ENCODE measurements around the gene ERCC5.

Gene ERCC5

DNA sequence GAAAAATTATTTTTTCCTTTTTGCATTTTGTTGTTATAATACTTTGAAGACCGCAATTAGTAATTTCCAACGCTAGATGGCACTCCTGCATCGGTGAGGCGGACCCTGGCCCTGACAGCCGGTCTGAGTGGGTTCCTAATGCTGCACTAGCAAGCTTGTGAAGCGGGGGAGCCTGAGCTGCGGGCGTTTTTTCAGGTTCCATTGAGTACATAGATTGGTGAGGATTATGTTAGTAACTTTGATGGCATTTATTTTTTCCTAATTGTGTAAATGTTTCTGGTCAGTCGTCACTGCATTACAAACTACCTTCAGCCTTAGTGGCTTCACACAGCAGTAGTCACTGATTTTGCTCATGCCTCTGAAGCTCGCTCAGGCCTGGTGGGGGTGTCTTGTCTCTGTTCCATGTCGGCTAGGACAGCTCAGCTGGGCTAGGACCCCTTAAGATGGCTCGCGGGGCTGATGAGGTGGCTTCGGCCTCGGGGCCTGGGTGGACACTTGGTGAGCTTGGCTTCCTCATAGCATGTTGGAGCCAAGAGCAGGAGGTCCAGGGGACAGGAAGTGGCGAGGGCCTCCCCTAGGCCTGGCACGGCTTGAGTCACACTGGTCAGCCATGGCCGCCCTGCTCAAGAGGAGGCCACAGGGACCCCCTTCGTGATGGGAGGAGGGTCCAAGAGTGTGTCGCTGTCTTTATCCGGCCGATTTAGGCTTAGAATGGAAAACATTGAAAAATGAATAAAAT, 25.0 kb downstream of the ERCC5 start:
- H3K36me3 ChIP-seq (ENCODE audit: control insufficient read depth, insufficient read depth, low read length): peaks cover 16% of the 10 kb centered on the region
- DNase-seq (ENCODE audit: extremely low read depth, insufficient read length): peak; percentile 29

DNA sequence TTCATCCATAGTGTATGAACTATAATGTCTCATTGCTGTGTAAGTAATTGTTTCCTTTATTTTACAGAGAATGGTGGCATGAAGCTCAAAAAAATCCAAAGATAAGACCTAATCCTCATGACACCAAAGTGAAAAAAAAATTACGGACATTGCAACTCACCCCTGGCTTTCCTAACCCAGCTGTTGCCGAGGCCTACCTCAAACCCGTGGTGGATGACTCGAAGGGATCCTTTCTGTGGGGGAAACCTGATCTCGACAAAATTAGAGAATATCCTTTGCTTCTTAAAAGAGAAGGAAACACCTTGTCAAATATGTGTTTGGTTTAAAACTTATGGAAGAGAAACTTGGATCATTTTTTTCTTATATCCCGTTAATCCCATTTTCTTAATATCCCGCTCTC, 26.3 kb downstream of the ERCC5 start:
- Histone ChIP-seq H3K36me3 (ENCODE audit: control insufficient read depth, insufficient read depth, low read length) (peaks cover 16% of the 10 kb centered on the region), H3K27me3 (replicated peaks; ENCODE audit: control insufficient read depth, insufficient read depth, low read length) (no peaks in the 10 kb centered on the region), H3K4me3 (replicated peaks; ENCODE audit: low read depth, low read length) (no peak overlapping the region)
- DNase-seq (ENCODE audit: extremely low read depth, insufficient read length): no peak
- TF ChIP-seq, protein P1, sequence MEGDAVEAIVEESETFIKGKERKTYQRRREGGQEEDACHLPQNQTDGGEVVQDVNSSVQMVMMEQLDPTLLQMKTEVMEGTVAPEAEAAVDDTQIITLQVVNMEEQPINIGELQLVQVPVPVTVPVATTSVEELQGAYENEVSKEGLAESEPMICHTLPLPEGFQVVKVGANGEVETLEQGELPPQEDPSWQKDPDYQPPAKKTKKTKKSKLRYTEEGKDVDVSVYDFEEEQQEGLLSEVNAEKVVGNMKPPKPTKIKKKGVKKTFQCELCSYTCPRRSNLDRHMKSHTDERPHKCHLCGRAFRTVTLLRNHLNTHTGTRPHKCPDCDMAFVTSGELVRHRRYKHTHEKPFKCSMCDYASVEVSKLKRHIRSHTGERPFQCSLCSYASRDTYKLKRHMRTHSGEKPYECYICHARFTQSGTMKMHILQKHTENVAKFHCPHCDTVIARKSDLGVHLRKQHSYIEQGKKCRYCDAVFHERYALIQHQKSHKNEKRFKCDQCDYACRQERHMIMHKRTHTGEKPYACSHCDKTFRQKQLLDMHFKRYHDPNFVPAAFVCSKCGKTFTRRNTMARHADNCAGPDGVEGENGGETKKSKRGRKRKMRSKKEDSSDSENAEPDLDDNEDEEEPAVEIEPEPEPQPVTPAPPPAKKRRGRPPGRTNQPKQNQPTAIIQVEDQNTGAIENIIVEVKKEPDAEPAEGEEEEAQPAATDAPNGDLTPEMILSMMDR (IDR thresholded peaks at IDR 0.05; ENCODE audit: insufficient read depth, low read length, poor library complexity, severe bottlenecking): no peak

More for the DNA sequence above, 25.0 kb downstream of the ERCC5 start:
- TF ChIP-seq, protein P1 (IDR thresholded peaks at IDR 0.05; ENCODE audit: insufficient read depth, low read length, poor library complexity, severe bottlenecking): peak; percentile 73
- H3K4me3 ChIP-seq (replicated peaks; ENCODE audit: low read depth, low read length): no peak overlapping the region
- no peaks in the 10 kb centered on the region for H3K27me3 ChIP-seq (replicated peaks; ENCODE audit: control insufficient read depth, insufficient read depth, low read length)

DNA sequence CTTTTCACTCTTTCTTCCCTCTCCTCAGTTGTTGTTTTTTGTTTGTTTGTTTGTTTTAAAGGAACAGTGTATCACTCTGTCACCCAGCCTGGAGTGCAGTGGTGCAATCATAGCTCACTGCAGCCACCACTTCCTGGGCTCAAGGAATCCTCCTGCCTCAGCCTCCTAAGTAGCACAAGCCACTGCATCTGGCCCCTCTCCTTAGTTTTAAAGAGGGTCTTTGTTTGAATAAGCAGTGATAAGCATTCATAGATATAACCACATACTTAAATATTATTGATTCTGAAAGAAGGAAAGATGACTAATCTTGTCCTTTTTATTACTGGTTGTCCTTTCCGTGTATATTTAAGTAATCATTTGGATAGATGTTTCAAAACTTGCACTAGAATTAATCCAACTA, 26.7 kb downstream of the ERCC5 start:
- no peak overlapping the region for H3K4me3 ChIP-seq (replicated peaks; ENCODE audit: low read depth, low read length)
- peaks cover 16% of the 10 kb centered on the region for H3K36me3 ChIP-seq (ENCODE audit: control insufficient read depth, insufficient read depth, low read length)
- TF ChIP-seq, protein P1 (IDR thresholded peaks at IDR 0.05; ENCODE audit: insufficient read depth, low read length, poor library complexity, severe bottlenecking): no peak
- DNase-seq (ENCODE audit: extremely low read depth, insufficient read length): no peak
- H3K27me3 ChIP-seq (replicated peaks; ENCODE audit: control insufficient read depth, insufficient read depth, low read length): no peaks in the 10 kb centered on the region

DNA sequence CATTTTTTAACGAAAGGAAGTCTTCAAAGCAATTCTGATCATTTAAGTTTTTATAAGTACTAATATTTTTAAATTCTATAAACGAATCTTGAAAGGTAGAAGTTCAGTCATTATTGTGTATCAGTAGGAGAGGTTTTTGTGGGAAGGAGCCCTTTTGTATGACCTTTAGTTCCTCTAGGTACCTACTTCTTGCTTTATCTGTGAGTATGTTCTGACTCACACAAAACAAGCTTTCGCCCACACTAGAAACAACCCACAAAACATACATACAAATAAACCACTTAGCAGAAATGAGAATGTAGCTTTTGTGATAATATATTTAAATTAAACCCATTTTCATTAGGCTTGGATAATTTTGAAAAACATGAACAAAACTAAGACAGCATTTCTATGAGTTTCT, 27.8 kb downstream of the ERCC5 start:
- no peak for DNase-seq (ENCODE audit: extremely low read depth, insufficient read length)
- no peaks in the 10 kb centered on the region for H3K27me3 ChIP-seq (replicated peaks; ENCODE audit: control insufficient read depth, insufficient read depth, low read length)
- peaks cover 11% of the 10 kb centered on the region for H3K36me3 ChIP-seq (ENCODE audit: control insufficient read depth, insufficient read depth, low read length)
- H3K4me3 ChIP-seq (replicated peaks; ENCODE audit: low read depth, low read length): no peak overlapping the region
- TF ChIP-seq, protein P1 (IDR thresholded peaks at IDR 0.05; ENCODE audit: insufficient read depth, low read length, poor library complexity, severe bottlenecking): no peak

DNA sequence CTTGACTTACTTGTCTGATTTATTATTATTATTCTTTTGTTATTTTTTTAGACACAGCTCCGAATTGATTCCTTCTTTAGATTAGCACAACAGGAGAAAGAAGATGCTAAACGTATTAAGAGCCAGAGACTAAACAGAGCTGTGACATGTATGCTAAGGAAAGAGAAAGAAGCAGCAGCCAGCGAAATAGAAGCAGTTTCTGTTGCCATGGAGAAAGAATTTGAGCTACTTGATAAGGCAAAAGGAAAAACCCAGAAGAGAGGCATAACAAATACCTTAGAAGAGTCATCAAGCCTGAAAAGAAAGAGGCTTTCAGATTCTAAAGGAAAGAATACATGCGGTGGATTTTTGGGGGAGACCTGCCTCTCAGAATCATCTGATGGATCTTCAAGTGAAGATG, 29.4 kb downstream of the ERCC5 start:
- DNase-seq (ENCODE audit: extremely low read depth, insufficient read length): no peak
- Histone ChIP-seq H3K4me3 (replicated peaks; ENCODE audit: low read depth, low read length) (no peak overlapping the region), H3K36me3 (ENCODE audit: control insufficient read depth, insufficient read depth, low read length) (peaks cover 11% of the 10 kb centered on the region), H3K27me3 (replicated peaks; ENCODE audit: control insufficient read depth, insufficient read depth, low read length) (no peaks in the 10 kb centered on the region)
- TF ChIP-seq, protein P1 (IDR thresholded peaks at IDR 0.05; ENCODE audit: insufficient read depth, low read length, poor library complexity, severe bottlenecking): no peak

Measured in GM06990 (cell line).